Measurements from ENCODE around the gene CUL7.

Gene CUL7

GRCh38 chr6:43077981-43078511 is 24.4 kb upstream of the CUL7 start:
- no peak for DNase-seq (ENCODE audit: insufficient read length, low spot score)
- no peak for FAIRE-seq

DNA sequence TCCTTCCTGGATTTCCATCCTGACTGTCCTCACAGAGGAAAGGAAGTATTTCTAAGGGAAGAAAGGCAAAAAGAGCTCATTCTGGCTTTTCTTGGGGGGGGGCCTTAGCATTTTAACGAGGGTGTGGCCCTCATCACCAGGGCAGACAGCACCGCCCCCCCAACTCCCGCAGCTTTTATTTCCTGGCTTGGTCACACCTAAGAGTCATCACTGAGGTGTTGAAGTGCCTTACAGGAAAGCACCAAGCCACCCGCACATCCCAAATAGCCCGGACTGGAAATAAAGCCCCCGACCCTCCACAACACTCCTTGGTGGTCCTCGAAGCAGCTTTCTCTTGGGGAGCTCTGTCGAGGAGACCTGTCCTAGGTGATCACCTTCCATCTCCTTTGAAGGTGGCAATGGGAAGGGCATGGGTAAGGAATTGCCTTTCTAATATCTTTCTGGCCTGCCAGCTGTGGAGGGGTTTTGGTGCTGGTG is 23.7 kb upstream of the CUL7 start:
- FAIRE-seq: no peak
- no peak for DNase-seq (ENCODE audit: insufficient read length, low spot score)

DNA sequence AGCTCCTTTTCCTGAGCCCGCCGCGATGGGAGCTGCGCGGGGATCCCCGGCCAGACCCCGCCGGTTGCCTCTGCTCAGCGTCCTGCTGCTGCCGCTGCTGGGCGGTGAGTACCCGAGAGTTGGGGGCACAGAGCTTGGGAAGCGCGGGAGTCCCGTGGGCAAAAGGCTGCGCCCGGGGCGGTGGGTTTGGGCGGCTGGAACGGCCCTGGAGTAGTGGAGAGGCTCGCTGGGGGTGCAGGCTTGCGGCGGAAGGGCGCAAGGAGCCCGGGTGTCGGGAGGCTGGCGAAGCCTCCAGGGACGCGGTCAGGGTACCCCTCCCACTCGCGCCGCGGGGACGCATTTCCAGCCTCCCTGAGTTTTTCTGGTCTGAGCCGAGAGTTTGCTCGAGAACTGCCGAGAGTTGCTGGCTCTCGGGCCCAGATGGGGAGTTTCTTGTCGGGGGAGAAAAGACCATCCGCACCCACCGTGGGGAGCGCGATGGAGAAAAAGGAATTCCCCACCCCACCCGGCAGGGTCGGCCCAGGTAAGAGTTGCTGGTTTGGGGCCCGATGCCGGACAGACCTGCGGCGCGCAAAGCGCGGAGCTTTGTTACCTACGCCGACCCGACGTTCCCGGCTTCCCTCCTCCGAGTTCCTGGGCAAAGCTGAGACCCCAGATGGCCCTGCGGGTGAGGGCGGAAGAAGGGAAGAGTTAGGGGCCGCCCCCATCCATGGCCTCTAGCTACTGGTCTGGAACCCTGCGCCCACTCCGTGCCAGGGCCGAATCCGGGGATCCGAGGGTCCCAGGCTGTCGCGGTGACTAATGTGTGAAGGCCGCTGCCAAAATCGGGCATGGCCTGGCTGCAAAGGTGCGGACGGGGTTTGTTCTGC is 23.0 kb upstream of the CUL7 start:
- DNase-seq (ENCODE audit: insufficient read length, low spot score) (no peak), FAIRE-seq (no peak)

DNA sequence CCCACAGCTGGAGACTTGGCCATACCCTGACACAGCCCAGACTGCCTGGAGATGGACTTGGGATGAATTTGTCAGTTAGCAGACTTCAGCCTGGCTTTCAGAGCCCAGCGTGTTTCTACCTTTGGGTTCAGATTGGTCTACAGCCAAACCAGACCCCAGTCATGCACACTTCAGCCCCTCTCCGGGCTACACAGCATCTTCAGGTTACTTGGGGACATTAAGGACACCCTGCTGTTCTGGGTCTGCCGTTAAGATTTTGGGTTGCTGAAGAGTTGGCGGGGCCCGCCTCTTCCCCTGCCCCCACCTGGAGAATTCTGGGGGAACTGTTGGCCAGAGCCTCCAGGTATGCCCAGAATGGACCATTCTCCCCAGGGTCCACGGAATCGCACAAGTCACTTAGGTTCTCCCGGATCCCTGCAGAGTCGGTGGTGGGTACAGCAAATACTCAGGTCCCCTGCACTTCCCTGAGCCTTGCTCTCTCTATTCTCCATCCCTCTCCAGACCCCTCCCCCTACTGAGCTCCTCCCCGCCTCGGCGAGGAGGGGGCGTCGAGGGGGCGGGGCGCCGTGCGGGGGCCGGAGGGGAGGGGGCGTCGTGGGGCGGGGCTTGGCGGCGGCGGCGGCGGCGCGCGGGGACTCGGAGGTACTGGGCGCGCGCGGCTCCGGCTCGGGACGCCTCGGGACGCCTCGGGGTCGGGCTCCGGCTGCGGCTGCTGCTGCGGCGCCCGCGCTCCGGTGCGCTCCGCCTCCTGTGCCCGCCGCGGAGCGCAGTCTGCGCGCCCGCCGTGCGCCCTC is 22.2 kb upstream of the CUL7 start, which contains the start of gene PTK7:
TSS of gene PTK7 (plus strand) at position 645 of the 794 bp plus-strand sequence. CDS start 175 bp downstream, outside the sequence.
- DNase-seq (ENCODE audit: insufficient read length, low spot score): no peak
- FAIRE-seq: no peak

- no peak for FAIRE-seq
- no peak for DNase-seq (ENCODE audit: insufficient read length, low spot score)
These were observed 21.4 kb upstream of the CUL7 start for GRCh38 chr6:43074847-43075669.

DNA sequence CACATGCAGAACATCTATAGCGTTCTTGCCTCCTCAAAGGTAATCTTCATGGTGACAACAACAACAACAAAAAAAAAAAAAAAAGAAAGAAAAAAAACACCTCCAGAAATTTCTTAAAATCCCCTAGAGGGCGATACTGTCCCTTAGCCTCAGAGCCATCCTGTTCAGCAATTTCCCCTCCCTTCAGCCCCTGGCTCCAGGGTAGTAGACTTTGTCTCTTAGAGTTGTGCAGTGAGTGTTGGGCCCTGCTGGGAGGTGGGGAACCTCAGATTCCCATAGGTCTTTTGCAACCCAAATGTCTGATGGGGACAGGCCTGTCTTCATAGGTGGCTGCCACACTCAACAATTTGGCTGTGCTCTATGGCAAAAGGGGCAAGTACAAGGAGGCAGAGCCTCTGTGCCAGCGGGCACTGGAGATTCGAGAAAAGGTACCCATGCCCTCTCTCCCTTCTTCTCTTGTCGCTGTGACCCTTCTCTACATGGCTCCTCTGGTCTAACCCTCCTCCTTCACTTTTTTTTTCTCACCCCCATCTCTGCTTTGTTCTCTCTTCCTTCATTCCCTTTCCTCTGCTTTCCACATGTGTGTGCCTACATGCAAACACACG is 16.5 kb upstream of the CUL7 start:
- DNase-seq (ENCODE audit: insufficient read length, low spot score): peak; percentile 68
- peak; percentile 85 for FAIRE-seq

DNA sequence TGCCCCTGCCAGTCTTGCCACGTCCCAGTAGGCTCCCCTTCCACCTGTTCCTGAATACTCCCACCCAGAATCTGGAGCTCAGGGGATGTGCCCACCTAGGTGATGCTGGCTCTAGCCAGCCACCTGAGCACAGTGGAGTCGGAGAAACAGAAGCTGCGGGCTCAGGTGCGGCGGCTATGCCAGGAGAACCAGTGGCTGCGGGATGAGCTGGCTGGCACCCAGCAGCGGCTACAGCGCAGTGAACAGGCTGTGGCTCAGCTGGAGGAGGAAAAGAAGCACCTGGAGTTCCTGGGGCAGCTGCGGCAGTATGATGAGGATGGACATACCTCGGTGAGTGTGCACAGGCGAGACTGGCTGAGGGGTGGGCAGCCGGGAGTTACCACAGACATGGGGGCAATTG is 9.2 kb upstream of the CUL7 start:
- no peak for DNase-seq (ENCODE audit: insufficient read length, low spot score)
- FAIRE-seq: no peak

DNA sequence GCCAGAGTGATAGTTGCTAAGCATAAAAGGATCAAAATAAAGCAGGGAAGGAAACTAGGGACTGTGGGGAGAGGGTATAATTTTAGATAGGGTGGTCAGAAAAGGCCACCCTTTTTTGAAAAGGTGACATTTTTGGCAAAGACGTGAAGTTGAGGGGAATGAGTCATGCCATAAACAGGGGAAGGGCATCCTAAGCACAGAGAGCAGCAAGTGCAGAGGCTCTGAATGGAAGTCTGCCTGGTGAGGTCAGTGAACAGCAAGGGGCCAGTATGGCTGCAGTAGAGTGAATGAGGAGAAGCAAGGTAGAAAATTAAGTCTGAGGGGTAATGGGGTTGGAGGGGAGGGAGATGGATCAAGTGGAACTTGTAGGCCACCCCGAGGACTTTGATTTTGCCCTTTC is 8.2 kb upstream of the CUL7 start:
- FAIRE-seq: no peak
- no peak for DNase-seq (ENCODE audit: insufficient read length, low spot score)

- no peak for FAIRE-seq
- DNase-seq (ENCODE audit: insufficient read length, low spot score): no peak
These were observed 7.3 kb upstream of the CUL7 start for GRCh38 chr6:43060755-43061633.

GRCh38 chr6:43060034-43060754 is 6.5 kb upstream of the CUL7 start:
- no peak for DNase-seq (ENCODE audit: insufficient read length, low spot score)
- no peak for FAIRE-seq

DNA sequence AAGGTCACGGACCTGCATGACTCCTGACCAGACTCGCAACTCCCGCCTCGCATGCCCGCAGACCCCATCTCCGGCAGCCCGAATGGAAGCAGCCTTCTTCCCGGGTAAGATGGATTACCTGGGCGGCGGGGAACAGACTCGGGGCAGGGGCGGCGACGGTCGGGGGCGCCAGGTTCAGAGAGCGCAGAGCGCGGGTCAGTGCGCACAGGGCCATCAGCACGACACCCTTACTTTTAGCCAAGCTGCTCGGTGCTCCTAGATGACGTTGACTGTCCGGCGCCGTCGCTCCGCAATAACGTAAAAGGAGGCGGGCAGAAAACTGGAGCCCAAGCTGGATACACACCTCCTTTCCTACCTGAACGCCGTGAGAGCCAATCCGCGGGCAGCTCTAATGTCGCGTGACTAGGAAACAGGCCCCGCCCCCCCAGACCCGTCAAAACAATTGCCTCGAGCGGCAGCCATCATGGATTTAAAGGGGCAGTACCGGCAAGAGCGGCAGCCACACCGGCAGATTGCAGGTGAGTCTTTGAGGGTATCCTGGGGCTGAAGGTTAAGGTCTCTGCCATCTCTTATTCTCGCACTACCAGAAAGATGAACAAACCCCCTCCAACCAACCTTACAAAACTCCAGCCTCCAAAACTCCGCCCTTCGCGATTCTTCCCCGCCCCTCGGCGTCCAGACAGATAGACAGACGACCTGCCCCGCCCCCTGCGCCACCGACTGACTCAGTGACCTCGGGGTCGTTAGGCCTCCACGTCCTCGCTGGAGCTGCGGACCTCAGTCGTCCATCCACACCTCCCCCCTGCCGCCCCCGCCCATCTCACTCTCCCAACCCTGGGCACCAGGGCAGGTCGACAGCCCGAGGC is 5.8 kb upstream of the CUL7 start, which contains the start of the genes KLC4 and MRPL2:
TSS of gene KLC4 (plus strand) at position 464 of the 866 bp plus-strand sequence. CDS start 1,705 bp downstream, outside the sequence.
TSS of gene MRPL2 (minus strand) at position 267 of the 866 bp plus-strand sequence. CDS start at position 214, 53 bp downstream.
- peak; percentile 92 for FAIRE-seq
- peak; percentile 98 for DNase-seq (ENCODE audit: insufficient read length, low spot score)

GRCh38 chr6:43058531-43058930 is 4.9 kb upstream of the CUL7 start:
- DNase-seq (ENCODE audit: insufficient read length, low spot score): no peak
- FAIRE-seq: no peak

- DNase-seq (ENCODE audit: insufficient read length, low spot score): no peak
- FAIRE-seq: no peak
These were observed 2.3 kb upstream of the CUL7 start for GRCh38 chr6:43055966-43056365.

DNA sequence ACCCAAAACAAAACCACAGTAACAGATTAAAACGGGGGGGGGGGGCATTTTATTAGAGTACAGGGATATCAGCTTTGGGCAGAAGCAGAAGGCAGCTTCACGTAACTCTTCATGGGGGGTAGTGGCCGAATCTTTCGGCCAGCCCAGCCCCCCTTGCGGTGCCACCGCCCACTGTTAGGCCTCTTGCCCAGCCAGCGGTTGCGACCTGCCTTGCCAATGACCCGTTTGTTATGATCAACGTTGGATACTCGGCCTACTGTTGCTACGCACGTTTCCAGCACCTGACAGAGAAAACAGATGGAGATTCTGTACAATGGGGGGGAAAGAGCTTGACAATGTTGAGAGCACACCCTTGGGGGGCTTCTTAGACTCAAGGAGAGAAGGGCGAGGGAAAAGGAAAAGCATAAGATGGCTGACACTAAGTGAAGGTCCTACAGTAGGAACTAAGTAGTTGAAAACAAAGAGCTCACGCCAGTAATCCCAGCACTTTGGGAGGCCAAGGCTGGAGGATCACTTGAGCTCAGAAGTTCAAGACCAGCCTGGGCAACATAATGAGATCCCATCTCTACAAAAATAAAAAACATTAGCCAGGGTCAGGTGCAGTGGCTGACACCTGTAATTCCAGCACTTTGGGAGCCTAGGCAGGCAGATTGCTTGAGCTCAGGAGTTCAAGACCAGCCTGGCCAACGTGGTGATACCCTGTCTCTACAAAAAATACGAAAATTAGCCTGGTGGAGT is 724 bp upstream of the CUL7 start:
- DNase-seq (ENCODE audit: insufficient read length, low spot score) (no peak), FAIRE-seq (no peak)

- DNase-seq (ENCODE audit: insufficient read length, low spot score): no peak
These were observed 658 bp downstream of the CUL7 start for GRCh38 chr6:43052842-43053544.

More at GRCh38 chr6:43052842-43053544, 658 bp downstream of the CUL7 start:
- no peak for FAIRE-seq
